Sigmoid colon (tissue), 4 donors: ENCODE results near the gene PAX2.

Experiments
- CTCF ChIP-seq, 4 experiments: fragments of 450-650 bp in 3 of 4; fragments of 200-600 bp in 1 of 4; IDR thresholded peaks; one replicate each; pipeline ENCODE4 v1.5.1; 2016 to 2019; ENCODE audit warnings: antibody characterized with exemption in 4 of 4, mild to moderate bottlenecking in 3 of 4, moderate library complexity in 2 of 4
- EP300 ChIP-seq, 4 donors: sonication (generic); formaldehyde crosslinking; IDR thresholded peaks; one replicate each; pipeline ENCODE4 v1.6.1; 2017; ENCODE audit warnings: antibody characterized with exemption in 4 of 4
- POLR2A ChIP-seq, 2 donors: fragments of 450-650 bp; IDR thresholded peaks; one replicate each; pipeline ENCODE4 v1.6.1; 2016; ENCODE audit warnings: antibody characterized with exemption in 2 of 2, mild to moderate bottlenecking in 2 of 2, moderate library complexity in 2 of 2
- POLR2AphosphoS5 ChIP-seq, 4 donors: sonication (generic); formaldehyde crosslinking; IDR thresholded peaks; one replicate each; pipeline ENCODE4 v1.6.1; 2017; ENCODE audit warnings: antibody characterized with exemption in 4 of 4

GRCh38 chr10:100873146-100873826 lies 127.9 kb downstream of the PAX2 start:
- no peak for TF ChIP-seq POLR2AphosphoS5 (IDR thresholded peaks at IDR 0.05)
- TF ChIP-seq CTCF (IDR thresholded peaks at IDR 0.05), result no peak
- no peak for TF ChIP-seq POLR2A (IDR thresholded peaks at IDR 0.05)
- TF ChIP-seq EP300 (IDR thresholded peaks at IDR 0.05), result no peak
